GM23338 (cell line): ENCODE data around the gene SCN2B. TPM values are rescaled to one million over a fixed set of nuclear protein-coding genes. Genes with fewer than 3 reads are reported as not detected.

Experiments used
- ATAC-seq: fragments of 200-7000 bp; cut with Tn5 transposase; 3 replicates; pipeline ENCODE4 v1.9.1; 2020
- DNase-seq: peaks from one replicate; pipeline ENCODE4 v3.0.0-alpha.2; 2015; ENCODE audit warnings: low spot score
- H2AFZ ChIP-seq: fragments of 200-600 bp; sonication (generic); 2 replicates; pipeline ENCODE4 v1.8.0; 2016; ENCODE audit warnings: antibody characterized with exemption, mild to moderate bottlenecking, moderate library complexity
- H3F3A ChIP-seq: fragments of 200-600 bp; sonication (generic); replicated peaks from 2 replicates; pipeline ENCODE4 v1.8.0; 2017; ENCODE audit warnings: antibody characterized with exemption, mixed run types, low read depth
- H3K27ac ChIP-seq: fragments of 200-600 bp; sonication (generic); 2 replicates; pipeline ENCODE4 v1.6.1; 2016; ENCODE audit warnings: low read depth
- H3K27me3 ChIP-seq: fragments of 200-600 bp; sonication (generic); 2 replicates; pipeline ENCODE4 v1.8.0; 2016; ENCODE audit warnings: mild to moderate bottlenecking, mixed run types, moderate library complexity; ENCODE audit not compliant: insufficient read depth
- H3K36me3 ChIP-seq: fragments of 200-600 bp; sonication (generic); 2 replicates; pipeline ENCODE4 v1.8.0; 2016; ENCODE audit warnings: mild to moderate bottlenecking; ENCODE audit not compliant: insufficient read depth
- H3K4me1 ChIP-seq: fragments of 200-600 bp; sonication (generic); 2 replicates; pipeline ENCODE4 v1.8.0; 2016; ENCODE audit warnings: mild to moderate bottlenecking, moderate library complexity; ENCODE audit not compliant: insufficient read depth
- H3K4me2 ChIP-seq: fragments of 200-600 bp; sonication (generic); 2 replicates; pipeline ENCODE4 v1.7.1; 2017; ENCODE audit warnings: mixed run types
- H3K4me3 ChIP-seq: fragments of 200-600 bp; sonication (generic); 2 replicates; pipeline ENCODE4 v1.6.1; 2016; ENCODE audit warnings: mixed run types
- H3K79me2 ChIP-seq: fragments of 200-600 bp; sonication (generic); replicated peaks from 2 replicates; pipeline ENCODE4 v1.8.0; 2017; ENCODE audit warnings: mild to moderate bottlenecking; ENCODE audit not compliant: insufficient read depth
- H3K9me2 ChIP-seq: fragments of 200-600 bp; sonication (generic); 2 replicates; pipeline ENCODE4 v1.8.0; 2017; ENCODE audit not compliant: insufficient read depth
- H4K20me1 ChIP-seq: fragments of 200-600 bp; sonication (generic); replicated peaks from 2 replicates; pipeline ENCODE4 v1.8.0; 2017; ENCODE audit warnings: mild to moderate bottlenecking; ENCODE audit not compliant: insufficient read depth
- H3K27ac Mint-ChIP-seq: 2 replicates; pipeline ENCODE4 v1.8.0; 2020; ENCODE audit warnings: inconsistent platforms, mild to moderate bottlenecking, moderate library complexity, mixed read lengths
- H3K27me3 Mint-ChIP-seq: 3 replicates; pipeline ENCODE4 v1.8.0; 2022; ENCODE audit warnings: low read depth, mild to moderate bottlenecking, moderate library complexity, mixed read lengths, inconsistent platforms; ENCODE audit not compliant: insufficient read depth, poor library complexity
- H3K36me3 Mint-ChIP-seq: 3 replicates; pipeline ENCODE4 v1.8.0; 2021; ENCODE audit warnings: low read depth, mild to moderate bottlenecking, inconsistent platforms, moderate library complexity, mixed read lengths
- H3K4me1 Mint-ChIP-seq: 3 replicates; pipeline ENCODE4 v1.8.0; 2020; ENCODE audit warnings: mild to moderate bottlenecking, inconsistent platforms, mixed read lengths
- H3K4me3 Mint-ChIP-seq: 3 replicates; pipeline ENCODE4 v1.8.0; 2021; ENCODE audit warnings: moderate library complexity, mild to moderate bottlenecking, inconsistent platforms, mixed read lengths
- H3K9me3 Mint-ChIP-seq: 3 replicates; pipeline ENCODE4 v1.8.0; 2020; ENCODE audit warnings: moderate library complexity, mild to moderate bottlenecking, inconsistent platforms, mixed read lengths
- CREB1 ChIP-seq: fragments of 250-450 bp; sonication (Bioruptor Pico); IDR thresholded peaks from 2 replicates; pipeline ENCODE4 v1.5.0; 2020; ENCODE audit warnings: low read depth, mild to moderate bottlenecking, moderate library complexity
- CTCF ChIP-seq, 2 experiments: fragments of 200-600 bp in 1 of 2; sonication (generic) in 1 of 2; conservative IDR thresholded peaks; 2 replicates each; pipeline versions ENCODE4 v1.5.1 to v1.6.1; 2016 to 2017; ENCODE audit warnings: antibody characterized with exemption in 2 of 2, low read depth in 2 of 2, mild to moderate bottlenecking in 2 of 2, moderate library complexity in 1 of 2
- EZH2 ChIP-seq: fragments of 200-600 bp; sonication (generic); IDR thresholded peaks from one replicate; pipeline ENCODE4 v1.8.0; 2017; ENCODE audit warnings: antibody characterized with exemption, mild to moderate bottlenecking, low read depth; ENCODE audit not compliant: unreplicated experiment
- EZH2phosphoT487 ChIP-seq: fragments of 200-600 bp; sonication (generic); IDR thresholded peaks from one replicate; pipeline ENCODE4 v1.8.1; 2018; ENCODE audit warnings: antibody characterized with exemption; ENCODE audit not compliant: unreplicated experiment
- JUNB ChIP-seq: IDR thresholded peaks from one replicate; pipeline ENCODE4 v1.6.1; 2016; ENCODE audit warnings: antibody characterized with exemption; ENCODE audit not compliant: unreplicated experiment
- NANOG ChIP-seq: IDR thresholded peaks from 2 replicates; pipeline ENCODE4 v1.6.1; 2016; ENCODE audit warnings: antibody characterized with exemption, borderline replicate concordance
- POLR2AphosphoS5 ChIP-seq: IDR thresholded peaks from 2 replicates; pipeline ENCODE4 v1.6.1; 2016; ENCODE audit warnings: antibody characterized with exemption, low read depth
- STAT1 ChIP-seq: IDR thresholded peaks from one replicate; pipeline ENCODE4 v1.6.1; 2016; ENCODE audit warnings: antibody characterized with exemption; ENCODE audit not compliant: unreplicated experiment
- ZNF114 ChIP-seq: fragments of 250-450 bp; sonication (Bioruptor Pico); IDR thresholded peaks from 2 replicates; pipeline ENCODE4 v1.5.0; 2020; ENCODE audit warnings: mild to moderate bottlenecking, moderate library complexity
- ZNF331 ChIP-seq: fragments of 250-450 bp; sonication (Bioruptor Pico); IDR thresholded peaks from 2 replicates; pipeline ENCODE4 v1.5.0; 2020; ENCODE audit warnings: low read depth, mild to moderate bottlenecking, moderate library complexity
- polyA plus RNA-seq: library from polyadenylated mRNA; unstranded; fragments of >200 nt; fragmentation: Nextera tagmentation; extraction: Ambion mirVana; gene quantifications from 2 replicates; pipeline ENCODE4 v1.2.1, GENCODE V29; 2016
- total RNA-seq: library from RNA; depleted of rRNA; stranded (reverse); fragments of >200 nt; shearing (Covaris generic); gene quantifications from 2 replicates; pipeline ENCODE4 v1.2.3, GENCODE V29; 2014

SCN2B gene
- total and polyA plus RNA-seq, 2 experiments from 2014 or later: 0.03 TPM; not detected in 1

- H3K4me3 Mint-ChIP-seq: no peak overlapping the region
- no peak overlapping the region for H3K27ac Mint-ChIP-seq
- Histone ChIP-seq H3K79me2 (no peaks in the 10 kb centered on the region), H3F3A (no peaks in the 10 kb centered on the region), H3K4me3 (no peak overlapping the region), H4K20me1 (no peaks in the 10 kb centered on the region), H3K9me2 (peaks cover 4% of the 10 kb centered on the region; the same call in 1 of the 2 replicates), H3K4me1 (peaks cover 22% of the 10 kb centered on the region), H3K27ac (no peak overlapping the region), H3K4me2 (no peak overlapping the region), H3K27me3 (no peaks in the 10 kb centered on the region), H3K36me3 (no peaks in the 10 kb centered on the region), H2AFZ (peak overlapping the region; percentile 67; the same call in 1 of the 2 replicates)
- no peak for ATAC-seq
- H3K9me3 Mint-ChIP-seq: no peaks in the 10 kb centered on the region
- peaks cover 7% of the 10 kb centered on the region for H3K27me3 Mint-ChIP-seq
- DNase-seq: no peak
- H3K36me3 Mint-ChIP-seq: no peaks in the 10 kb centered on the region
- TF ChIP-seq ZNF114 (CRISPR knock-in tag): no peak
- no peak for TF ChIP-seq ZNF331 (CRISPR knock-in tag)
- no peak for TF ChIP-seq CTCF (conservative IDR thresholded peaks at IDR 0.05; ENCODE audit: low read depth in 2 of 2)
- H3K4me1 Mint-ChIP-seq: peaks cover 24% of the 10 kb centered on the region
These were observed 41.1 kb upstream of the SCN2B start for GRCh38 chr11:118217575-118217974.

GRCh38 chr11:118216621-118217481 is 40.4 kb upstream of the SCN2B start:
- no peak overlapping the region for H3K27ac Mint-ChIP-seq
- TF ChIP-seq CREB1 (CRISPR knock-in tag): no peak
- TF ChIP-seq JUNB: no peak
- no peak for TF ChIP-seq POLR2AphosphoS5
- no peak for TF ChIP-seq EZH2phosphoT487
- no peak for TF ChIP-seq ZNF331 (CRISPR knock-in tag)
- TF ChIP-seq EZH2: no peak
- no peak for TF ChIP-seq STAT1
- TF ChIP-seq CTCF (conservative IDR thresholded peaks at IDR 0.05; ENCODE audit: low read depth in 2 of 2): no peak
- TF ChIP-seq NANOG: no peak

More at GRCh38 chr11:118216621-118217481, 40.4 kb upstream of the SCN2B start:
- H3K9me2 ChIP-seq: peaks cover 4% of the 10 kb centered on the region; the same call in 1 of the 2 replicates
- H3F3A ChIP-seq: no peaks in the 10 kb centered on the region
- ATAC-seq: no peak
- Mint-ChIP-seq H3K27me3 (peaks cover 7% of the 10 kb centered on the region), H3K36me3 (no peaks in the 10 kb centered on the region), H3K9me3 (no peaks in the 10 kb centered on the region), H3K4me1 (peaks cover 31% of the 10 kb centered on the region), H3K4me3 (no peak overlapping the region)
- H3K4me1 ChIP-seq: peaks cover 30% of the 10 kb centered on the region
- no peak overlapping the region for H3K4me2 ChIP-seq
- peak overlapping the region; percentile 67; the same call in 1 of the 2 replicates for H2AFZ ChIP-seq
- no peaks in the 10 kb centered on the region for H3K36me3 ChIP-seq
- H3K4me3 ChIP-seq: no peak overlapping the region
- H3K27me3 ChIP-seq: no peaks in the 10 kb centered on the region
- no peak for DNase-seq
- no peaks in the 10 kb centered on the region for H4K20me1 ChIP-seq
- H3K27ac ChIP-seq: no peak overlapping the region
- H3K79me2 ChIP-seq: no peaks in the 10 kb centered on the region
